Psoas muscle (tissue), 8 donors: ENCODE measurements around the gene TMEM244. TPM values are rescaled to one million over a fixed set of nuclear protein-coding genes. Genes with fewer than 3 reads are reported as not detected.

Source experiments
- ATAC-seq, 4 donors: fragments of 200-7000 bp; cut with Tn5 transposase; one replicate each; pipeline ENCODE4 v1.9.1; 2020; ENCODE audit warnings: moderate library complexity in 3 of 4, mild to moderate bottlenecking in 2 of 4
- DNase-seq, 2 donors: peaks; one replicate each; pipeline ENCODE4 v3.0.0-alpha.2; 2020
- H3K27ac ChIP-seq: fragments of 200-600 bp; one replicate; pipeline ENCODE4 v1.8.0; 2022
- H3K27me3 ChIP-seq, 3 donors: fragments of 200-600 bp in 1 of 3; one replicate each; pipeline versions ENCODE4 v1.6.1 to v1.8.0; 2013 to 2022; ENCODE audit warnings: low read length in 2 of 3, mild to moderate bottlenecking in 2 of 3, moderate library complexity in 1 of 3; ENCODE audit not compliant: insufficient read depth in 3 of 3
- H3K36me3 ChIP-seq, 2 donors: fragments of 200-600 bp in 1 of 2; one replicate each; pipeline versions ENCODE4 v1.6.1 to v1.8.0; 2013 to 2022; ENCODE audit warnings: low read depth in 1 of 2, mild to moderate bottlenecking in 1 of 2, moderate library complexity in 1 of 2; ENCODE audit not compliant: insufficient read depth in 1 of 2
- H3K4me1 ChIP-seq: fragments of 200-600 bp; one replicate; pipeline ENCODE4 v1.8.0; 2022
- H3K4me3 ChIP-seq: fragments of 200-600 bp; one replicate; pipeline ENCODE4 v1.8.0; 2022; ENCODE audit warnings: mild to moderate bottlenecking
- H3K9me3 ChIP-seq: fragments of 200-600 bp; one replicate; pipeline ENCODE4 v1.8.0; 2022
- CTCF ChIP-seq: fragments of 200-600 bp; IDR thresholded peaks from one replicate; pipeline ENCODE4 v1.8.0; 2022; ENCODE audit warnings: antibody characterized with exemption
- WGBS, 3 donors: extraction: QIAGEN DNeasy Blood & Tissue Kit; methylation state at CpG; one replicate each; pipeline versions ENCODE4 v1.1.6 to v1.1.7; 2013; 5-methylcytosine and 5-hydroxymethylcytosine counted together
- intact Hi-C, 2 donors: fragments of 100-400 bp; cut with DNase I; formaldehyde crosslinking; loops; one replicate each; pipeline versions ENCODE4 v1.11.0 to v1.14.2; 2022
- polyA plus RNA-seq, 3 donors: library from polyadenylated mRNA; stranded (reverse); fragments of 200-250 nt; gene quantifications; one replicate each; pipeline ENCODE4 v1.2.3, GENCODE V29; 2013
- total RNA-seq, 4 donors: library from RNA; stranded (reverse); fragmentation: NEBNext Ultra II Directional in 2 of 4; extraction: Animal tissue kit (Norgen Biotek cat#: 25700) in 2 of 4; gene quantifications; one replicate each; pipeline versions ENCODE4 v1.2.1 to v1.2.4, GENCODE V29; 2021 to 2023
- donor health status: healthy with polysubstance abuse.
- donor health status: DM: no; HTN: no; CAD: no; lungs with moderate emphysema.
- donor health status: Bipolar disorder and iron deficiency.
- donor health status: healthy.
- donor health status: DM: yes; HTN: yes; CAD: no.
- donor health status: DM: no; HTN: no; CAD: no.
- donor health status: DM: no; HTN: no; CAD: no.
- donor health status: DM: yes; HTN: yes; CAD: no.

The TMEM244 gene
- total and polyA plus RNA-seq, 7 donors: not detected

GRCh38 chr6:129835691-129836090 is 25.4 kb downstream of the TMEM244 start:
- H3K27ac ChIP-seq: no peak overlapping the region
- TF ChIP-seq CTCF: no peak
- H3K4me1 ChIP-seq: no peaks in the 10 kb centered on the region
- no peaks in the 10 kb centered on the region for H3K9me3 ChIP-seq
- no peak overlapping the region for H3K4me3 ChIP-seq
- H3K27me3 ChIP-seq: no peaks in the 10 kb centered on the region
- WGBS, 3 donors: 78 to 85% (median 83%) methylated on average over 11 of the region's 11 CpGs
- ATAC-seq: no peak
- intact Hi-C loops: no loop called here
- H3K36me3 ChIP-seq: no peaks in the 10 kb centered on the region
- DNase-seq: no peak

GRCh38 chr6:129832299-129832698 is 28.8 kb downstream of the TMEM244 start:
- Histone ChIP-seq H3K4me3 (no peak overlapping the region), H3K4me1 (no peaks in the 10 kb centered on the region), H3K27ac (no peak overlapping the region), H3K9me3 (no peaks in the 10 kb centered on the region), H3K27me3 (no peaks in the 10 kb centered on the region), H3K36me3 (no peaks in the 10 kb centered on the region)
- ATAC-seq (no peak), DNase-seq (no peak)
- intact Hi-C loops: no loop called here
- WGBS, 3 donors: 79 to 87% (median 86%) methylated on average over 7 of the region's 7 CpGs
- TF ChIP-seq CTCF: no peak

GRCh38 chr6:129828229-129828628 is 32.9 kb downstream of the TMEM244 start:
- Histone ChIP-seq H3K4me1 (no peaks in the 10 kb centered on the region), H3K27ac (no peak overlapping the region)

GRCh38 chr6:129818251-129818650 is 42.9 kb downstream of the TMEM244 start:
- intact Hi-C loops: no loop called here
- no peak for TF ChIP-seq CTCF
- ATAC-seq (no peak), DNase-seq (no peak)
- H3K4me1 ChIP-seq: no peaks in the 10 kb centered on the region
- 66 to 75% (median 67%) methylated on average over 2 of the region's 2 CpGs for WGBS, 3 donors
- no peaks in the 10 kb centered on the region for H3K27me3 ChIP-seq
- H3K4me3 ChIP-seq: no peak overlapping the region
- no peaks in the 10 kb centered on the region for H3K9me3 ChIP-seq
- H3K27ac ChIP-seq: no peak overlapping the region
- no peaks in the 10 kb centered on the region for H3K36me3 ChIP-seq

More at GRCh38 chr6:129828229-129828628, 32.9 kb downstream of the TMEM244 start:
- DNase-seq: no peak
- no peak overlapping the region for H3K4me3 ChIP-seq
- no peak for TF ChIP-seq CTCF
- H3K9me3 ChIP-seq: no peaks in the 10 kb centered on the region
- no peaks in the 10 kb centered on the region for H3K36me3 ChIP-seq
- WGBS, 3 donors: 55 to 86% (median 64%) methylated on average over 3 of the region's 3 CpGs
- intact Hi-C loops: no loop called here
- no peak for ATAC-seq
- H3K27me3 ChIP-seq: no peaks in the 10 kb centered on the region

GRCh38 chr6:129817821-129818220 is 43.3 kb downstream of the TMEM244 start:
- Histone ChIP-seq H3K4me3 (no peak overlapping the region), H3K27ac (no peak overlapping the region), H3K27me3 (no peaks in the 10 kb centered on the region), H3K36me3 (no peaks in the 10 kb centered on the region), H3K4me1 (no peaks in the 10 kb centered on the region), H3K9me3 (no peaks in the 10 kb centered on the region)
- no peak for TF ChIP-seq CTCF
- ATAC-seq (no peak), DNase-seq (no peak)
- WGBS, 3 donors: 76 to 89% (median 82%) methylated on average over 1 of the region's 1 CpG
- intact Hi-C loops: no loop called here
